ENCODE measurements around the gene CHCHD3. TPM values are rescaled to one million over a fixed set of nuclear protein-coding genes. Genes with fewer than 3 reads are reported as not detected.

The CHCHD3 gene
- 10 to 100 TPM; 43.4 to 54.8 TPM for total RNA-seq

- DNase-seq (ENCODE audit: low spot score in 2 of 2) (peak; percentile 91 to 96), ATAC-seq (peak; percentile 99)
- Mint-ChIP-seq H3K27ac (peak within 1 kb of the TSS; percentile 93 to 96), H3K36me3 (peaks cover 9 to 11% of the 10 kb centered on the region in 2 donors), H3K9me3 (no peaks in the 10 kb centered on the region)
These were observed at the start of gene CHCHD3 for GRCh38 chr7:133081599-133082389. Gene CHCHD3 (minus strand): TSS chr7:133082090. CDS start chr7:133081937, 153 bp downstream.

- no peaks in the 10 kb centered on the region for H3K36me3 Mint-ChIP-seq
- DNase-seq (ENCODE audit: low spot score in 2 of 2) (no peak), ATAC-seq (no peak)
- H3K27ac Mint-ChIP-seq, result no peak overlapping the region
- H3K9me3 Mint-ChIP-seq, result peaks cover 4 to 7% of the 10 kb centered on the region in 2 donors
These were observed 48.3 kb upstream of the CHCHD3 start for GRCh38 chr7:133130166-133130565.

GRCh38 chr7:133126422-133126821 lies 44.5 kb upstream of the CHCHD3 start:
- DNase-seq (ENCODE audit: low spot score in 2 of 2) (no peak), ATAC-seq (no peak)
- Mint-ChIP-seq H3K27ac (no peak overlapping the region), H3K36me3 (no peaks in the 10 kb centered on the region), H3K9me3 (peaks cover 4 to 7% of the 10 kb centered on the region in 2 donors)

- no peak for DNase-seq (ENCODE audit: low spot score in 2 of 2)
- Mint-ChIP-seq H3K9me3 (no peaks in the 10 kb centered on the region), H3K27ac (no peak overlapping the region), H3K36me3 (no peaks in the 10 kb centered on the region)
- ATAC-seq, result no peak
These were observed 43.1 kb upstream of the CHCHD3 start for GRCh38 chr7:133124974-133125373.

GRCh38 chr7:133121175-133121844 lies 39.4 kb upstream of the CHCHD3 start:
- H3K9me3 Mint-ChIP-seq, result no peaks in the 10 kb centered on the region
- no peaks in the 10 kb centered on the region for H3K36me3 Mint-ChIP-seq
- no peak for ATAC-seq
- DNase-seq (ENCODE audit: low spot score in 2 of 2), result no peak
- H3K27ac Mint-ChIP-seq, result no peak overlapping the region

- no peak for ATAC-seq
- Mint-ChIP-seq H3K27ac (no peak overlapping the region), H3K36me3 (no peaks in the 10 kb centered on the region), H3K9me3 (no peaks in the 10 kb centered on the region)
- no peak for DNase-seq (ENCODE audit: low spot score in 2 of 2)
These were observed 37.2 kb upstream of the CHCHD3 start for GRCh38 chr7:133119067-133119466.

GRCh38 chr7:133118261-133118660 lies 36.4 kb upstream of the CHCHD3 start:
- H3K9me3 Mint-ChIP-seq, result no peaks in the 10 kb centered on the region
- H3K36me3 Mint-ChIP-seq, result no peaks in the 10 kb centered on the region
- DNase-seq (ENCODE audit: low spot score in 2 of 2) (no peak), ATAC-seq (no peak)
- H3K27ac Mint-ChIP-seq, result no peak overlapping the region

- Mint-ChIP-seq H3K27ac (no peak overlapping the region), H3K9me3 (no peaks in the 10 kb centered on the region), H3K36me3 (no peaks in the 10 kb centered on the region)
- DNase-seq (ENCODE audit: low spot score in 2 of 2) (no peak), ATAC-seq (no peak)
These were observed 35.6 kb upstream of the CHCHD3 start for GRCh38 chr7:133117452-133117851.

GRCh38 chr7:133115596-133115995 lies 33.7 kb upstream of the CHCHD3 start:
- Mint-ChIP-seq H3K9me3 (no peaks in the 10 kb centered on the region), H3K36me3 (no peaks in the 10 kb centered on the region), H3K27ac (no peak overlapping the region)
- DNase-seq (ENCODE audit: low spot score in 2 of 2) (no peak), ATAC-seq (no peak)

- Mint-ChIP-seq H3K27ac (no peak overlapping the region), H3K9me3 (no peaks in the 10 kb centered on the region), H3K36me3 (no peaks in the 10 kb centered on the region)
- ATAC-seq (no peak), DNase-seq (ENCODE audit: low spot score in 2 of 2) (no peak)
These were observed 32.6 kb upstream of the CHCHD3 start for GRCh38 chr7:133114519-133114918.

GRCh38 chr7:133112976-133113375 lies 31.1 kb upstream of the CHCHD3 start:
- no peak overlapping the region for H3K27ac Mint-ChIP-seq
- no peak for ATAC-seq

GRCh38 chr7:133112335-133112734 lies 30.4 kb upstream of the CHCHD3 start:
- ATAC-seq, result no peak
- H3K27ac Mint-ChIP-seq, result no peak overlapping the region
- no peaks in the 10 kb centered on the region for H3K36me3 Mint-ChIP-seq
- DNase-seq (ENCODE audit: low spot score in 2 of 2), result no peak
- no peaks in the 10 kb centered on the region for H3K9me3 Mint-ChIP-seq

More at GRCh38 chr7:133112976-133113375, 31.1 kb upstream of the CHCHD3 start:
- Mint-ChIP-seq H3K9me3 (no peaks in the 10 kb centered on the region), H3K36me3 (no peaks in the 10 kb centered on the region)
- no peak for DNase-seq (ENCODE audit: low spot score in 2 of 2)

GRCh38 chr7:133110312-133110711 lies 28.4 kb upstream of the CHCHD3 start:
- H3K36me3 Mint-ChIP-seq, result no peaks in the 10 kb centered on the region
- DNase-seq (ENCODE audit: low spot score in 2 of 2) (no peak), ATAC-seq (no peak)
- H3K27ac Mint-ChIP-seq, result no peak overlapping the region
- H3K9me3 Mint-ChIP-seq, result no peaks in the 10 kb centered on the region

- H3K36me3 Mint-ChIP-seq, result no peaks in the 10 kb centered on the region
- no peak overlapping the region for H3K27ac Mint-ChIP-seq
- ATAC-seq, result no peak
- DNase-seq (ENCODE audit: low spot score in 2 of 2), result no peak
- no peaks in the 10 kb centered on the region for H3K9me3 Mint-ChIP-seq
These were observed 27.9 kb upstream of the CHCHD3 start for GRCh38 chr7:133109816-133110215.

GRCh38 chr7:133108023-133108422 lies 26.1 kb upstream of the CHCHD3 start:
- H3K36me3 Mint-ChIP-seq, result no peaks in the 10 kb centered on the region
- no peaks in the 10 kb centered on the region for H3K9me3 Mint-ChIP-seq
- DNase-seq (ENCODE audit: low spot score in 2 of 2) (no peak), ATAC-seq (no peak)
- no peak overlapping the region for H3K27ac Mint-ChIP-seq

GRCh38 chr7:133102276-133103060 lies 20.6 kb upstream of the CHCHD3 start:
- ATAC-seq (no peak), DNase-seq (ENCODE audit: low spot score in 2 of 2) (no peak)
- H3K27ac Mint-ChIP-seq, result no peak overlapping the region
- no peaks in the 10 kb centered on the region for H3K9me3 Mint-ChIP-seq
- no peaks in the 10 kb centered on the region for H3K36me3 Mint-ChIP-seq

- no peak for ATAC-seq
- H3K9me3 Mint-ChIP-seq, result no peaks in the 10 kb centered on the region
- no peak for DNase-seq (ENCODE audit: low spot score in 2 of 2)
- H3K36me3 Mint-ChIP-seq, result no peaks in the 10 kb centered on the region
- no peak overlapping the region for H3K27ac Mint-ChIP-seq
These were observed 17.9 kb upstream of the CHCHD3 start for GRCh38 chr7:133099633-133100286.
